ENCODE results near the gene ZNF205.
"Not testable (repeated sequence)": the region's sequence is repeated elsewhere in the genome, so short reads cannot be mapped to it uniquely, and the experiment has no call there.

The ZNF205 gene

GRCh38 chr16:3112058-3112880, at the start of gene ZNF205:
ZNF205 (plus strand) TSS chr16:3112586; CDS start chr16:3113431, 845 bp downstream.
- no peak for DNase-seq (ENCODE audit: low read depth in 2 of 2, low spot score in 1 of 2)

- no peak for DNase-seq (ENCODE audit: low read depth in 2 of 2, low spot score in 1 of 2)
Observed at GRCh38 chr16:3063625-3064386, 48.6 kb upstream of the ZNF205 start.

- DNase-seq (ENCODE audit: low read depth in 2 of 2, low spot score in 1 of 2), result no peak
Observed at GRCh38 chr16:3065069-3065741, 47.2 kb upstream of the ZNF205 start, which contains the start of gene IL32. IL32 (plus strand) TSS chr16:3065640; CDS start chr16:3065812, 172 bp downstream.

GRCh38 chr16:3065742-3066439, 46.5 kb upstream of the ZNF205 start:
- no peak for DNase-seq (ENCODE audit: low read depth in 2 of 2, low spot score in 1 of 2)

- no peak for DNase-seq (ENCODE audit: low read depth in 2 of 2, low spot score in 1 of 2)
Observed at GRCh38 chr16:3066440-3066748, 46.0 kb upstream of the ZNF205 start.

GRCh38 chr16:3068487-3068886, 43.9 kb upstream of the ZNF205 start:
- DNase-seq (ENCODE audit: low read depth in 2 of 2, low spot score in 1 of 2), result no peak

- not testable (repeated sequence) for DNase-seq (ENCODE audit: low read depth in 2 of 2, low spot score in 1 of 2)
Observed at GRCh38 chr16:3069146-3069545, 43.2 kb upstream of the ZNF205 start.

GRCh38 chr16:3070608-3071111, 41.7 kb upstream of the ZNF205 start:
- DNase-seq (ENCODE audit: low read depth in 2 of 2, low spot score in 1 of 2), result no peak

- DNase-seq (ENCODE audit: low read depth in 2 of 2, low spot score in 1 of 2), result no peak
Observed at GRCh38 chr16:3071655-3072054, 40.7 kb upstream of the ZNF205 start.

- not testable (repeated sequence) for DNase-seq (ENCODE audit: low read depth in 2 of 2, low spot score in 1 of 2)
Observed at GRCh38 chr16:3072148-3072547, 40.2 kb upstream of the ZNF205 start.

GRCh38 chr16:3072576-3073263, 39.7 kb upstream of the ZNF205 start:
- DNase-seq (ENCODE audit: low read depth in 2 of 2, low spot score in 1 of 2), result not testable (repeated sequence)

- DNase-seq (ENCODE audit: low read depth in 2 of 2, low spot score in 1 of 2), result no peak
Observed at GRCh38 chr16:3073448-3073847, 38.9 kb upstream of the ZNF205 start.

GRCh38 chr16:3074860-3075522, 37.4 kb upstream of the ZNF205 start:
- DNase-seq (ENCODE audit: low read depth in 2 of 2, low spot score in 1 of 2), result peak in 1 of 2 donors; percentile 55

GRCh38 chr16:3075523-3075915, 36.9 kb upstream of the ZNF205 start:
- no peak for DNase-seq (ENCODE audit: low read depth in 2 of 2, low spot score in 1 of 2)

GRCh38 chr16:3075946-3076345, 36.4 kb upstream of the ZNF205 start:
- not testable (repeated sequence) for DNase-seq (ENCODE audit: low read depth in 2 of 2, low spot score in 1 of 2)

- DNase-seq (ENCODE audit: low read depth in 2 of 2, low spot score in 1 of 2), result no peak
Observed at GRCh38 chr16:3076577-3076976, 35.8 kb upstream of the ZNF205 start.

- no peak for DNase-seq (ENCODE audit: low read depth in 2 of 2, low spot score in 1 of 2)
Observed at GRCh38 chr16:3080024-3080423, 32.4 kb upstream of the ZNF205 start.

GRCh38 chr16:3081957-3082356, 30.4 kb upstream of the ZNF205 start:
- DNase-seq (ENCODE audit: low read depth in 2 of 2, low spot score in 1 of 2), result not testable (repeated sequence)

GRCh38 chr16:3083408-3083807, 29.0 kb upstream of the ZNF205 start:
- DNase-seq (ENCODE audit: low read depth in 2 of 2, low spot score in 1 of 2), result not testable (repeated sequence)

GRCh38 chr16:3084491-3084890, 27.9 kb upstream of the ZNF205 start:
- DNase-seq (ENCODE audit: low read depth in 2 of 2, low spot score in 1 of 2), result no peak

Measured in stimulated activated CD8-positive, alpha-beta memory T cell treated with anti-CD3 and anti-CD28 coated beads, Interleukin-4, amount 100 ng/mL, for 4 hours (primary cell).